A673 (cell line): ENCODE data around the gene ZNF865. TPM values are rescaled to one million over a fixed set of nuclear protein-coding genes. Genes with fewer than 3 reads are reported as not detected.

ENCODE experiments used
- BruUV-seq: library from RNA; stranded (reverse); fragments of 400-500 nt; replicated peaks from 2 replicates; lab custom pipeline; 2021; lab: Mats Ljungman, UMichigan
- CTCF ChIA-PET: fragments of 300-600 bp; sonication (Branson Sonifier 250); formaldehyde crosslinking; loops from one replicate; lab custom pipeline; 2022; ENCODE audit warnings: antibody characterized with exemption; lab: Charles Lee
- POLR2A ChIA-PET: fragments of 300-600 bp; sonication (Branson Sonifier 250); formaldehyde crosslinking; loops from one replicate; lab custom pipeline; 2022; ENCODE audit warnings: antibody characterized with exemption; ENCODE audit not compliant: low non-redundant PET; lab: Charles Lee
- DNase-seq: peaks from one replicate; pipeline ENCODE4 v3.0.0-alpha.2; 2015; ENCODE audit warnings: low spot score
- H3K27ac ChIP-seq: fragments of 200-600 bp; sonication (generic); 2 replicates; pipeline ENCODE4 v1.5.1; 2016; ENCODE audit warnings: mixed run types, low read depth, mild to moderate bottlenecking, mixed read lengths, antibody characterized with exemption, low read length; ENCODE audit not compliant: poor library complexity, severe bottlenecking
- H3K27me3 ChIP-seq: fragments of 200-600 bp; sonication (generic); replicated peaks from 2 replicates; pipeline ENCODE4 v1.6.1; 2017; ENCODE audit warnings: mixed run types, low read depth, mild to moderate bottlenecking, mixed read lengths, antibody characterized with exemption, low read length; ENCODE audit not compliant: insufficient read depth, poor library complexity
- H3K36me3 ChIP-seq: fragments of 200-600 bp; sonication (generic); 2 replicates; pipeline ENCODE4 v1.6.1; 2016; ENCODE audit warnings: mixed run types, mild to moderate bottlenecking, mixed read lengths, antibody characterized with exemption, low read length; ENCODE audit not compliant: insufficient read depth, poor library complexity, severe bottlenecking
- H3K4me1 ChIP-seq: fragments of 200-600 bp; sonication (generic); 2 replicates; pipeline ENCODE4 v1.6.1; 2017; ENCODE audit warnings: mixed run types, mild to moderate bottlenecking, mixed read lengths, antibody characterized with exemption, low read length; ENCODE audit not compliant: insufficient read depth, poor library complexity, severe bottlenecking
- H3K4me3 ChIP-seq: fragments of 200-600 bp; sonication (generic); 2 replicates; pipeline ENCODE4 v1.5.1; 2016; ENCODE audit warnings: low read depth, mixed run types, mild to moderate bottlenecking, mixed read lengths, low read length; ENCODE audit not compliant: poor library complexity, severe bottlenecking
- H3K9me3 ChIP-seq: fragments of 200-600 bp; sonication (generic); 2 replicates; pipeline ENCODE4 v1.6.1; 2016; ENCODE audit warnings: mixed run types, low read depth, mild to moderate bottlenecking, mixed read lengths, antibody characterized with exemption, low read length; ENCODE audit not compliant: poor library complexity, severe bottlenecking
- EZH2 ChIP-seq: fragments of 200-600 bp; sonication (generic); IDR thresholded peaks from 2 replicates; pipeline ENCODE4 v1.6.1; 2017; ENCODE audit warnings: borderline replicate concordance, low read depth, mild to moderate bottlenecking, mixed read lengths, antibody characterized with exemption, low read length; ENCODE audit not compliant: poor library complexity, severe bottlenecking
- intact Hi-C: fragments of 100-400 bp; cut with micrococcal nuclease; formaldehyde crosslinking; loops from one replicate; pipeline ENCODE4 v1.10.0; 2022; ENCODE audit not compliant: unreplicated experiment
- total RNA-seq: library from RNA; stranded (reverse); gene quantifications from 2 replicates; pipeline ENCODE4 v1.2.3, GENCODE V29; 2021
- TF ChIP-seq, protein P1 (sequence below): fragments of 300-800, 200-600 bp; sonication (generic); conservative IDR thresholded peaks from 2 replicates; pipeline ENCODE4 v1.5.1; 2017; ENCODE audit warnings: low read depth, mild to moderate bottlenecking, antibody characterized with exemption, low read length, moderate library complexity, mixed read lengths

The ZNF865 gene
- total RNA-seq, 1 experiment from 2014 or later, result 16.1 TPM

GRCh38 chr19:55606471-55606787 is 982 bp downstream of the ZNF865 start:
- Histone ChIP-seq H3K36me3 (peaks cover 8% of the 10 kb centered on the region), H3K4me3 (peak overlapping the region; percentile 96), H3K9me3 (no peaks in the 10 kb centered on the region), H3K27ac (peak overlapping the region; percentile 93), H3K27me3 (no peaks in the 10 kb centered on the region), H3K4me1 (peaks cover 14% of the 10 kb centered on the region)
- intact Hi-C loops, result loop anchor here (1.0 to 5.0 kb wide), 2 partner anchors 89 to 144 kb away; partner anchors contain the start of genes C19orf85 and ISOC2
- no peak for TF ChIP-seq EZH2
- TF ChIP-seq, protein P1, sequence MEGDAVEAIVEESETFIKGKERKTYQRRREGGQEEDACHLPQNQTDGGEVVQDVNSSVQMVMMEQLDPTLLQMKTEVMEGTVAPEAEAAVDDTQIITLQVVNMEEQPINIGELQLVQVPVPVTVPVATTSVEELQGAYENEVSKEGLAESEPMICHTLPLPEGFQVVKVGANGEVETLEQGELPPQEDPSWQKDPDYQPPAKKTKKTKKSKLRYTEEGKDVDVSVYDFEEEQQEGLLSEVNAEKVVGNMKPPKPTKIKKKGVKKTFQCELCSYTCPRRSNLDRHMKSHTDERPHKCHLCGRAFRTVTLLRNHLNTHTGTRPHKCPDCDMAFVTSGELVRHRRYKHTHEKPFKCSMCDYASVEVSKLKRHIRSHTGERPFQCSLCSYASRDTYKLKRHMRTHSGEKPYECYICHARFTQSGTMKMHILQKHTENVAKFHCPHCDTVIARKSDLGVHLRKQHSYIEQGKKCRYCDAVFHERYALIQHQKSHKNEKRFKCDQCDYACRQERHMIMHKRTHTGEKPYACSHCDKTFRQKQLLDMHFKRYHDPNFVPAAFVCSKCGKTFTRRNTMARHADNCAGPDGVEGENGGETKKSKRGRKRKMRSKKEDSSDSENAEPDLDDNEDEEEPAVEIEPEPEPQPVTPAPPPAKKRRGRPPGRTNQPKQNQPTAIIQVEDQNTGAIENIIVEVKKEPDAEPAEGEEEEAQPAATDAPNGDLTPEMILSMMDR, result no peak
- CTCF ChIA-PET, result interaction anchor here (0.6 to 2.5 kb wide), 7 partner anchors 18 to 446 kb away, joined by 3 to 20 read pairs (median 5); partner anchors contain the start of genes ZNF579 and ZNF784
- no TSS peak for BruUV-seq
- POLR2A ChIA-PET, result interaction anchor here (0.6 kb wide), 1 partner anchor 34 kb away, joined by 3 read pairs; no protein-coding TSS in a partner anchor
- no peak for DNase-seq

DNA sequence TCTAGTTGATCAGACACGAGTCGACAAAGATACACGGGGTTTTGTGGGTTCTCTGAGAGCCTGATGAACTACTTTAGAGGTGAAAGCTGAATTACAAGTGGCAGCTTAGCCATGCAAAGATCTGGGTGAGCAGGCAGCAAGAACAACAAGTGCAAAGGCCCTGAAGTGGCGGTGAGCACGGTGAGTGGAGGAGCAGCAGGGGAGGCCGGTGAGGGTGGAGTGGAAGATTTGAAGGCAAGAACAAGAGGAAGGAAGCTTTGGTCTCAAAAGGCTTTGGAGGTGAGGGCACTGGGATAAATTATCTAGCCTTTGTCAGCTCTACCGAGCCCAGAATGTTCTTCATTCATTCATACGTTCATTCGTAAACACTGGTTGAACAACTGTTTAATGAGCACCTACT is 1.4 kb downstream of the ZNF865 start:
- Histone ChIP-seq H3K27me3 (no peaks in the 10 kb centered on the region), H3K4me1 (peaks cover 14% of the 10 kb centered on the region), H3K27ac (peak overlapping the region; percentile 93), H3K4me3 (peak overlapping the region; percentile 96), H3K36me3 (peaks cover 8% of the 10 kb centered on the region), H3K9me3 (no peaks in the 10 kb centered on the region)
- TF ChIP-seq, protein P1, result no peak
- no peak for TF ChIP-seq EZH2
- DNase-seq, result no peak
- ChIA-PET POLR2A (interaction anchor here (0.6 kb wide), 1 partner anchor 34 kb away, joined by 3 read pairs; no protein-coding TSS in a partner anchor), CTCF (interaction anchor here (0.7 to 2.5 kb wide), 5 partner anchors 17 to 92 kb away, joined by 3 to 6 read pairs (median 5); partner anchors contain the start of genes ZNF579 and ZNF784)
- BruUV-seq, result TSS peak; percentile 34
- intact Hi-C loops, result loop anchor here (1.0 to 5.0 kb wide), 2 partner anchors 90 to 145 kb away; partner anchors contain the start of genes C19orf85 and ISOC2

DNA sequence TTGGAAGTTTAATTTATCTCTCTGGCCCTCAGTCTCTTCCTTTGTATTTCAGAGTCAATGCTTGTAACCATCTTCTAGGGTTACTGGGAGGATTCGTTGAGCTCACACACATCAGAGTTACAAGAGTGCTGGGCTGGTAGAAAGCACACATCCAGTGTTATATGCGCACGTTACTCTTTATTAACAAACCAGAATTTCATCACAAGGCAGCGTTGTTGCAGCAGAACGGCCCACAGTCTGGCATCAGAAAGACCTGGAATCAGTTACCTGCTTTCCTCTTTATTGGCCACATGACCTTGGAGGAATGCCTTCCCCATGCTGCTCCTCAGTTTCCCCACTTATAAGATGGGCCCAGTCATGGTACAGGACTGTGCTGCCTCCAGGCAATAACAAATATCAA is 3.9 kb downstream of the ZNF865 start:
- peaks cover 14% of the 10 kb centered on the region for H3K4me1 ChIP-seq
- H3K36me3 ChIP-seq, result peaks cover 12% of the 10 kb centered on the region
- ChIA-PET CTCF (no interaction called here), POLR2A (no interaction called here)
- H3K27me3 ChIP-seq, result no peaks in the 10 kb centered on the region
- TF ChIP-seq EZH2, result no peak
- TF ChIP-seq, protein P1, result no peak
- BruUV-seq, result no TSS peak
- no peak for DNase-seq
- intact Hi-C loops, result loop anchor here (5.0 kb wide), 1 partner anchor 147 kb away; the partner anchor contains the start of genes C19orf85 and ISOC2
- H3K27ac ChIP-seq, result no peak overlapping the region
- no peaks in the 10 kb centered on the region for H3K9me3 ChIP-seq
- H3K4me3 ChIP-seq, result no peak overlapping the region
